HG03139 (cell line): Measurements from ENCODE around the gene FAM83G.
"Not testable (repeated sequence)": the region's sequence is repeated elsewhere in the genome, so short reads cannot be mapped to it uniquely, and the experiment has no call there.

ENCODE experiments used
- ATAC-seq: cut with Tn5 transposase; IDR thresholded peaks from one replicate; pipeline ENCODE4 v1.9.1; 2021; ENCODE audit not compliant: unreplicated experiment

Gene FAM83G

GRCh38 chr17:19024101-19025078 is 19.8 kb upstream of the FAM83G start:
- no peak for ATAC-seq

DNA sequence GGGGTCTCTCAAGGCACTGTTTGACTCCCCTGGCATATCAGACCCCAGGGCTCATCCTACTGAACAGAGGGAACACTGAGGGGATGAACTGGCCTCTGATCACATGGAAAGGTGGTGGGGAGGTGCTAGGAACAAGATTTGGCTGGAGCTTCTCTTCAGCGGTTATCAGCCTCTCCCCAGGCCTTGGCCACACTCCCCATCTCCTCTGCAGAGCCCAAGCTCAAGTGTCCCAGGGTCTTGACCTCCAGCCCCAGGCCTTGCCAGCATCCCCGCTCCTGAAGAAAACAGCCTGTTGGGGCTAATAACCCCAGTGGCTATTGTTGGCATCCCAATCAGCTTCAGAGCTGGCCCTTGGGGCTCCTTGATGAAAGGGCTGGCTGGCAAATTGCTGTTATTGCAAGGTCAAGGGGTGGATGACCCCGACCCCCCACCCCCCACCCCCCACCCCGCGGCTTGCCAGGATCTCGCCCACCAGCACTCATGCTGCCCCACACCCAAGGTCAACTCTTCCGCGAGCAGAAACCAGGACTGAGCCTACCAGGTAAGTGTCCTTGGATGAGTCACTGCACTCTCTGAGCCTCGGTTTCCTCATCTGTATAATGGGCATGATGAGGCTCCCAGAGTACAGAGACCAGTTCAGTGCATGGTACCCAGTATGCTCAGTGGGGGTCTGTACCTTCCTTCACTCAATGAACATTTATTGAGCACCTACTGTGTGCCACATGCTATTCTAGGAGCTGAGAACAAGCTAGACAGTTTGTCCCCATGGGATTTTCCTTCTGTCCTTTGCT is 18.8 kb upstream of the FAM83G start:
- no peak for ATAC-seq

GRCh38 chr17:19022747-19023146 is 18.2 kb upstream of the FAM83G start:
- no peak for ATAC-seq

GRCh38 chr17:19022128-19022527 is 17.6 kb upstream of the FAM83G start:
- ATAC-seq, result no peak

DNA sequence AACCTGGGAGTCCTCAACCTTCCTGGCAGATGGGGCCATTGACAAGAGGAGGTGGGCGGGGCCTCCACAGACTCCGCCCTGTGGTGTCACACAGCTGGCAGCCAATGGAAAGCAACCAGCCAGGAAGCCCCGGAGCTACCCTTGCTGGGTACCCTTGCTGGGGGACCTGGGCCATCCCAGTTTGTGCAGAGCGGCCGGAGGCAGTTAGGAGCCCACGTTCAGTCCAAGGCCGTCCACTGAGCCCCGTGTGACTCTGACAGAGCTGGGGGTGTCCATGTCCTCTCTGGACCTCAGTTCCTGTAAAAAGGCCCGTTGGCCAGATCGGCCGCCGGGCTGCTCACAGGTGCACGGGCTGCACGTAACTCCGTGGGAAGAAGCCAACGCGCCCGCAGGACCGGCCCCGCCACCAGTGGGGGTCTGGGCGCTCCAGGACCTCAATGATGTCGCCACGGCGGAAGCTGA is 17.1 kb upstream of the FAM83G start:
- ATAC-seq, result no peak

GRCh38 chr17:19021011-19021621 is 16.6 kb upstream of the FAM83G start:
- not testable (repeated sequence) for ATAC-seq

DNA sequence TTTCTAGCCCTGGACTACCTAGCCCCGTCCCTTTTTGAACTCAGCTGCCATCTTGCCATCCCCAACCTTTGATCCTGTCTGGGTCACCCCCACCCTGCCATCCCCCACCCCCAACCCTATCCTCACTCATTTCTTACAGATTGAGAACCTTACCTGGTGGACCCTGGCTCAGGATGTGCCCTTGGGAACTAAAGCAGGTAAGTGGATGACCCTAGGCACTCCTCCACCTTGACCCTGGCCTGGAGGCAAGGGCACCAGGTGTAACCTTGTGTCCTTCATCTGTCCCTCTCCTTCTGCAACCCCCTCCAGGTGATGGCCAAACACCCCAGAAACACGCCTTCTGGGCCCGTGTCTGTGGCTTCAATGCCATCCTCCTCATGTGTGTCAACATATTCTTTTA is 15.5 kb upstream of the FAM83G start:
- ATAC-seq, result no peak

GRCh38 chr17:19019041-19019941 is 14.7 kb upstream of the FAM83G start:
- ATAC-seq, result no peak

DNA sequence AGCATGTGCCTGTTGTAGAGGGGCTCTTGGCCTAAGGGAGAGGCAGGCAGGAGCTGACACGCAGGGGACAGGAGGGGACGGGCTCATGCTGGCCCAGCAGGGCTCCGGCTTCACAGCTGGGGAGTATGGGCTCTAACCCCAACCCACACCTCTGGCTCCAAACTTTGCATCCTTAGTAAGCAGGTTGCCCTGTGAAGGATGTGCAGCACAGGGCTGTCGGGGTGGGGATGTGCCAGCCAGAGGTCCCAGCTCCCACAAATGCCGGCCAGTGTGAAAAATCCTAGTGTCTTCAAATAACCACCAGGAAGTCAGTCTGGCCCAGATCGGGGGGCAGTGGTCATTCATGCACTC is 14.0 kb upstream of the FAM83G start:
- no peak for ATAC-seq

- ATAC-seq, result no peak
Observed at GRCh38 chr17:19017804-19018599, 13.4 kb upstream of the FAM83G start.

- no peak for ATAC-seq
Observed at GRCh38 chr17:19017401-19017800, 12.8 kb upstream of the FAM83G start.

- no peak for ATAC-seq
Observed at GRCh38 chr17:19016881-19017280, 12.3 kb upstream of the FAM83G start.

DNA sequence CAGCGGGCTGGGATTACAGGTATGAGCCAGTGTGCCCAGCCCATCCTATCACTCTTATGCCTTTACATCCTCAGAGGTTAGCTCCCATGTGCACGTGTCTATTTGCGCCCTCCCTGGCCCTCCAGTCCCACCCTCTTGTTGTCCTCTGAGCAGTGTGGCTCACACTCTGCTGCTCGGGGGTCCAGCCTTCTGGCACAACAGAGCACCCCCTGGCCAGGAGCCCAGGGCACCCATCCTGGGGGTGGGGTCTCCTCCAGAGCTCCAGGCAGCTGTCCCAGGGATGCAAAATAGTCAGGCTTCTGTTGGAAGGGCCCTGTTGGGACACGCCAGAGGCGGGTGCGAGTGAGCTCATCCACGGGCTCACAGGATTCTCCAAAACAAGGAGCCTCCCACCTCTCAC is 11.7 kb upstream of the FAM83G start:
- no peak for ATAC-seq

DNA sequence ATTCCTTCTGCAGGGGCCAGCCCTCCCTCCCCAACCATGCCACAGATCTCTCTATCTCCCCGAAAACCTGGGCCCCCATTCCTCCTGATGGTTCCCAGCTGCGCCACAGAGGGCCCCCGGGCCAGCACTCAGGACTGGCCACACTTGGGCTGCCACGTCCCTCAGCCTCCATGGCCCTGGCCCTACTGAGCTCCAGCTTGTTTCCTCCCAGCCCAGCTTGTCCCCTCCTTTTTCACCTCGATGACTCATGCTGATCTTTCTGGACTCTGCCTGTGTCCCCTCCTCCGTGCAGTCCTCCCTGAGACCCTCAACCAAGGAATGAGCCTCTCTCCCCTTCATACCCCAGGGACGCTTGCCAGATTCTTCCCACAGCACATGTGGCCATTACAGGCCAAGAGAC is 10.9 kb upstream of the FAM83G start:
- no peak for ATAC-seq

- no peak for ATAC-seq
Observed at GRCh38 chr17:19014628-19015215, 10.2 kb upstream of the FAM83G start.

- no peak for ATAC-seq
Observed at GRCh38 chr17:19013806-19014627, 9.5 kb upstream of the FAM83G start.

DNA sequence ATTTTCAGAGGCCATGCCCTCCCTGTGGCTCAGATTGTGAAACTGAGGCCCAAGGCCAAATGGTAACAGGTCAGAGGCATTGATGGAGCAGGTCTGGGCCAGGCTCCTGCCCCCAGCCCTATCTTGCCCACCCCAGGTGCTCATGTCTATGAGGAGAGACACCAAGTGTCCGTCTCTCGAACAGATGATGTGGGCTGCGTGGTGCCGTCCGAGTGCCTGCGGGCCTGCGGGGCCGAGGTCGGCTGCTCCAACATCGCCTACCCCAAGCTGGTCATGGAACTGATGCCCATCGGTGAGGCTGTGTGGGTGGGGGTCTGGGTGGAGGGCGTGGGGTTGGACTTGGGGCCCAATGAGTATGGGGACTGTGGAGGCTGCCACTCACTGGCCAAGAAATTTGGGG is 8.7 kb upstream of the FAM83G start:
- ATAC-seq, result no peak
